AG08395 (cell line): ENCODE measurements around the gene FKBP10.
"Not testable (repeated sequence)": the region's sequence is repeated elsewhere in the genome, so short reads cannot be mapped to it uniquely, and the experiment has no call there.

Experiments
- DNase-seq: peaks from one replicate; pipeline ENCODE4 v3.0.0; 2012; ENCODE audit warnings: mixed read lengths, low spot score

Gene FKBP10

GRCh38 chr17:41810659-41811548, 1.9 kb upstream of the FKBP10 start:
- DNase-seq: no peak

GRCh38 chr17:41811549-41812380, 1.0 kb upstream of the FKBP10 start, which contains the start of gene P3H4:
P3H4 (minus strand) TSS chr17:41811949; CDS start chr17:41811915, 34 bp downstream.
- DNase-seq: peak; percentile 85

GRCh38 chr17:41813152-41813680, 412 bp downstream of the FKBP10 start:
- no peak for DNase-seq

- DNase-seq: no peak
Observed at GRCh38 chr17:41813699-41814124, 908 bp downstream of the FKBP10 start.

- DNase-seq: no peak
Observed at GRCh38 chr17:41814195-41814594, 1.4 kb downstream of the FKBP10 start.

- no peak for DNase-seq
Observed at GRCh38 chr17:41816637-41817320, 4.0 kb downstream of the FKBP10 start.

GRCh38 chr17:41818024-41818423, 5.2 kb downstream of the FKBP10 start:
- DNase-seq: no peak

- DNase-seq: no peak
Observed at GRCh38 chr17:41821776-41822175, 9.0 kb downstream of the FKBP10 start.

GRCh38 chr17:41822216-41823140, 9.7 kb downstream of the FKBP10 start:
- no peak for DNase-seq

- DNase-seq: no peak
Observed at GRCh38 chr17:41823141-41823524, 10.3 kb downstream of the FKBP10 start.

GRCh38 chr17:41823580-41823979, 10.8 kb downstream of the FKBP10 start:
- DNase-seq: no peak

GRCh38 chr17:41824086-41824485, 11.3 kb downstream of the FKBP10 start:
- DNase-seq: peak; percentile 72

- no peak for DNase-seq
Observed at GRCh38 chr17:41825175-41825845, 12.5 kb downstream of the FKBP10 start.

GRCh38 chr17:41829961-41830360, 17.2 kb downstream of the FKBP10 start:
- DNase-seq: not testable (repeated sequence)

- DNase-seq: peak; percentile 43
Observed at GRCh38 chr17:41835214-41835799, 22.5 kb downstream of the FKBP10 start.

GRCh38 chr17:41835800-41836549, 23.2 kb downstream of the FKBP10 start, which contains the start of gene NT5C3B:
NT5C3B (minus strand) TSS chr17:41836232; CDS start chr17:41836193, 39 bp downstream.
- peak; percentile 96 for DNase-seq

GRCh38 chr17:41836550-41837196, 23.9 kb downstream of the FKBP10 start:
- no peak for DNase-seq

- no peak for DNase-seq
Observed at GRCh38 chr17:41837761-41838538, 25.1 kb downstream of the FKBP10 start, which contains the start of gene KLHL10. KLHL10 (plus strand) TSS chr17:41837825; CDS start chr17:41837933, 108 bp downstream.
